ENCODE measurements around the gene ATP10A.

ATP10A gene

DNA sequence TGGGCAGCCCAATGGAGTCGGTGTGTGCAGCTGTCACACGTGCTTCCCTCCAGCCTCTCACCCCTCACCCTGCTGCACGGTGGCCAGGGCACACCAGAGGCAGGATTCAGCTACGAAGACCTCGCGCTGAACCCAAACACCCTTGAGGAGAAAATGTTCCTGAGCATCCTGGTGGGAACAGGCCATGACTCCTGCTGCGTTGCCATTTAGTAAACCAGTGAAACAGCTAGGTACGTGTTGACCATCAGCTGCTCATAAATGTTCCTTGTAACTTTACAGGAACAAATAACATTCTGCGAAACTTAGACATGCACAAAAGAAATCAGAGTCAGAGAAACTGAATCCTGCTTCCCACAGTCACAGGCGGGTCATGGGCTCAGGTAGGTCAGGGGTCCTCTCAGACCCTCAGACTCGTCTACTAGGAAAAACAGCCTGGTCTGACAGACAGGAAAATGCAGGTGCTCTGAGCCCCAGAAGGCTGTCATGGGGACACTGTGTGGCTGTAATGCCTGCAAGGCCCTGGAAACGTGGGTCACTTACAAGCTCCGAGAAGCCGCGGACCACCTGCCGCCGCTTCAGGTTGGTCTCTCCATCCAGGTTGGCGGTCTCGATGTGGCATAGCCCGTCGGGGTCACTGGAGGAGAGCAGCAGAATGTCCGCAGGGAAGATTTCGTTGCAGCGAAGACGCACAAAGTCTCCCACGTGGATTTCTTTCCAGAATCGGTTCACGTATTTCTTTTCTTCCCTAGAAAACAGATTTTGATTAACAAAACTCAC is 82.5 kb downstream of the ATP10A start:
- no CpG with 5 or more reads among the region's 28 CpGs for WGBS (ENCODE audit: extremely low coverage, insufficient coverage, insufficient read length)
- H4K8ac ChIP-seq (ENCODE audit: low read depth, low read length), result no peak overlapping the region

DNA sequence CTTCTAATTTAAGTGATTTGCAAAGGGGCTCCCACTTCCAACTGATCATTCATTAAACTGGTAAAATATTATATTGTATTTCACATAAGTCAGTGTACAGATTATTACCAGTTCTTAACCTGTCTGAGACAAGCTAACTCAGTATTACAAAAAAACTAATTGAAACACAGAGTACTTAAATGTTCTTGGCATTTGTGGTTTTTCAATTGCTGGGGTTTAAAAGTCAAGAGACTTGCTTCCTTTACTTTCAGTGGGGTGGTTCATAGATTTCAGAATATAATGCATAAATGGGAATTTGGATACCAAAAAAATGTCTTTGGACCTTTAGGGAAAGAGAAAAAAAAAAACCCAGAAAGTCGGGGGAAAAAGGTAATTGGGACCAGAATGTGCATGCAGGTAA is 85.0 kb downstream of the ATP10A start:
- no peak overlapping the region for H3K23ac ChIP-seq (ENCODE audit: low read length)
- H3K9me3 ChIP-seq (ENCODE audit: insufficient read depth, low read depth, low read length), result no peaks in the 10 kb centered on the region
- H4K8ac ChIP-seq (ENCODE audit: low read depth, low read length), result no peak overlapping the region
- no peak overlapping the region for H3K4me2 ChIP-seq (ENCODE audit: low read length)
- H3K27ac ChIP-seq (ENCODE audit: low read depth, low read length), result no peak overlapping the region
- no peaks in the 10 kb centered on the region for H3K79me2 ChIP-seq (ENCODE audit: control insufficient read depth, insufficient read depth, low read length, poor library complexity)
- H4K12ac ChIP-seq (ENCODE audit: low read depth, low read length), result no peak overlapping the region
- no peaks in the 10 kb centered on the region for H3K79me1 ChIP-seq (ENCODE audit: low read length)
- no CpG with 5 or more reads among the region's 1 CpG for WGBS (ENCODE audit: extremely low coverage, insufficient coverage, insufficient read length)
- no peak overlapping the region for H2AFZ ChIP-seq (ENCODE audit: insufficient read depth, low read length, poor library complexity)
- no peaks in the 10 kb centered on the region for H3K36me3 ChIP-seq (ENCODE audit: control insufficient read depth in 1 of 2, insufficient read depth in 2 of 2, low read length in 2 of 2)
- no peak overlapping the region for H2AK5ac ChIP-seq (ENCODE audit: low read length)
- H3K4ac ChIP-seq (ENCODE audit: low read depth, low read length), result no peak overlapping the region
- no peak overlapping the region for H2BK120ac ChIP-seq (ENCODE audit: insufficient read depth, low read length, poor library complexity)
- no peak overlapping the region for H3K4me3 ChIP-seq (ENCODE audit: low read depth, low read length)
- no peak overlapping the region for H2BK5ac ChIP-seq (ENCODE audit: low read depth, low read length, poor library complexity)
- no peak for DNase-seq
- H2BK12ac ChIP-seq (ENCODE audit: low read length), result no peak overlapping the region
- no peak overlapping the region for H3K14ac ChIP-seq (ENCODE audit: low read length)
- no peak overlapping the region for H4K91ac ChIP-seq (ENCODE audit: low read depth, low read length)
- no peaks in the 10 kb centered on the region for H3K27me3 ChIP-seq (ENCODE audit: insufficient read depth, low read length)
- no peak overlapping the region for H3K9ac ChIP-seq (ENCODE audit: low read length)
- H3K18ac ChIP-seq (ENCODE audit: low read length), result no peak overlapping the region
- no peaks in the 10 kb centered on the region for H3K4me1 ChIP-seq (ENCODE audit: control insufficient read depth in 1 of 2, insufficient read depth in 2 of 2, low read length in 2 of 2)

More for the DNA sequence above, 82.5 kb downstream of the ATP10A start:
- Histone ChIP-seq H4K12ac (ENCODE audit: low read depth, low read length) (no peak overlapping the region), H3K36me3 (ENCODE audit: control insufficient read depth in 1 of 2, insufficient read depth in 2 of 2, low read length in 2 of 2) (no peaks in the 10 kb centered on the region), H3K79me1 (ENCODE audit: low read length) (no peaks in the 10 kb centered on the region), H4K91ac (ENCODE audit: low read depth, low read length) (no peak overlapping the region), H2AFZ (ENCODE audit: insufficient read depth, low read length, poor library complexity) (no peak overlapping the region), H3K9me3 (ENCODE audit: insufficient read depth, low read depth, low read length) (no peaks in the 10 kb centered on the region), H3K4me3 (ENCODE audit: low read depth, low read length) (no peak overlapping the region), H3K14ac (ENCODE audit: low read length) (no peak overlapping the region), H3K23ac (ENCODE audit: low read length) (no peak overlapping the region), H3K4me2 (ENCODE audit: low read length) (no peak overlapping the region), H3K79me2 (ENCODE audit: control insufficient read depth, insufficient read depth, low read length, poor library complexity) (no peaks in the 10 kb centered on the region), H3K27ac (ENCODE audit: low read depth, low read length) (no peak overlapping the region), H3K18ac (ENCODE audit: low read length) (no peak overlapping the region), H2BK5ac (ENCODE audit: low read depth, low read length, poor library complexity) (no peak overlapping the region), H3K27me3 (ENCODE audit: insufficient read depth, low read length) (no peaks in the 10 kb centered on the region), H2BK12ac (ENCODE audit: low read length) (no peak overlapping the region), H3K4me1 (ENCODE audit: control insufficient read depth in 1 of 2, insufficient read depth in 2 of 2, low read length in 2 of 2) (no peaks in the 10 kb centered on the region), H3K4ac (ENCODE audit: low read depth, low read length) (no peak overlapping the region), H2BK120ac (ENCODE audit: insufficient read depth, low read length, poor library complexity) (no peak overlapping the region), H3K9ac (ENCODE audit: low read length) (no peak overlapping the region), H2AK5ac (ENCODE audit: low read length) (no peak overlapping the region)
- no peak for DNase-seq

DNA sequence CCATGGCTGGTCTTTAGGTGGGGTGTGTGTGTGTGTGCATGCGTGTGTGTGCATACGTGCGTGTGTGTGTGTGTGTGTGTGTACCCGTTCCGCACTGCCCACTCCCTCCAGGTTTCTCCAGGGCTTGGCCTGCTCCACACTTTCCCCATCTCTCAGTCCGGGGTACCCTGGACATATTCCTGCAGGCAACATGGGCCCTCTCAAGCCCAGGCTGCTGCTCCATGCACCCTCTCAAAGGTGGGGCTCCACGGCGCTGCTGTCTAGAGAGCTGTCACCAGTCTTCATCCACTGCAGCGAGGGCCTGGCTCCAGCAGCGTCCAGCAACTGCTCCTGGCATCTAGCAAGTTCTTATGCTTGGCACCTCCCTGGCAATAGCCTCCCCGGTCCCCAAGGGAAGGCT is 86.1 kb downstream of the ATP10A start:
- Histone ChIP-seq H4K91ac (ENCODE audit: low read depth, low read length) (no peak overlapping the region), H4K8ac (ENCODE audit: low read depth, low read length) (no peak overlapping the region), H3K9ac (ENCODE audit: low read length) (no peak overlapping the region), H3K79me1 (ENCODE audit: low read length) (no peaks in the 10 kb centered on the region), H3K9me3 (ENCODE audit: insufficient read depth, low read depth, low read length) (no peaks in the 10 kb centered on the region), H3K4me1 (ENCODE audit: control insufficient read depth in 1 of 2, insufficient read depth in 2 of 2, low read length in 2 of 2) (no peaks in the 10 kb centered on the region), H2AK5ac (ENCODE audit: low read length) (no peak overlapping the region), H3K23ac (ENCODE audit: low read length) (no peak overlapping the region), H3K4me2 (ENCODE audit: low read length) (no peak overlapping the region), H2BK12ac (ENCODE audit: low read length) (no peak overlapping the region), H3K36me3 (ENCODE audit: control insufficient read depth in 1 of 2, insufficient read depth in 2 of 2, low read length in 2 of 2) (no peaks in the 10 kb centered on the region), H2BK5ac (ENCODE audit: low read depth, low read length, poor library complexity) (no peak overlapping the region), H3K27me3 (ENCODE audit: insufficient read depth, low read length) (no peaks in the 10 kb centered on the region), H3K4ac (ENCODE audit: low read depth, low read length) (no peak overlapping the region), H2AFZ (ENCODE audit: insufficient read depth, low read length, poor library complexity) (no peak overlapping the region), H3K27ac (ENCODE audit: low read depth, low read length) (no peak overlapping the region), H3K4me3 (ENCODE audit: low read depth, low read length) (no peak overlapping the region), H2BK120ac (ENCODE audit: insufficient read depth, low read length, poor library complexity) (no peak overlapping the region), H3K79me2 (ENCODE audit: control insufficient read depth, insufficient read depth, low read length, poor library complexity) (no peaks in the 10 kb centered on the region), H3K14ac (ENCODE audit: low read length) (no peak overlapping the region), H3K18ac (ENCODE audit: low read length) (no peak overlapping the region), H4K12ac (ENCODE audit: low read depth, low read length) (no peak overlapping the region)
- DNase-seq, result no peak
- no CpG with 5 or more reads among the region's 11 CpGs for WGBS (ENCODE audit: extremely low coverage, insufficient coverage, insufficient read length)

DNA sequence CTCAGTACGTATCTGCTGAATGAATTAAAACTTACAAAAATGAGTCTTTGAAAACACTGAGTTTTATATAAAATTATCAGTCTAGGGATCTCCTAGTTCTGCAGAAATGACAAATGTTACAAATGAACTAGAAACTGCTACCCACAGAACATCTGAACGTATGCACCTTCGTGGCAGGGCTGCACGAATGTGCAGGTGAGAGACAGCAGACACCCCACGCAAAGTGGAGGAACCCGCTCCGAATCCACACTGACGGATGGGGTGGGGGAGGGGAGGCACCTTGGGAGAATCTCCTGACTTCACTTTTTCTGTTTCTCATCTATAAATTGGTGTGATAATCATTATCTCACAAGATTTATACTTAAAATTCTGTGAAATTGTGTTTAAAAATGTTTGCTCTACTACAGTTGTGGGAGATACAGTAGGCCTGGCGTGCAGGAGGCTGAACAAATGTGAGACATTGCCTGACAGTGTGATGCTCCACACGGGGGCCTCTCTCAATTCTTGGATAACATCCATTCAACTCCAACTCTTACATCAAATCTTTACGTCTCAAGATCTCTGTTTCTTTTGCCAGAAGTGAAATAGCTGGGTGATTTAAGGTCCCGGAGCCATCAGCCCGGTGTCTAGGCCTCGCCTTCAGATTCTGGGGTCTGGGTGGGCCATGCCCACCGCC is 86.9 kb downstream of the ATP10A start:
- no peak for DNase-seq
- H2AK5ac ChIP-seq (ENCODE audit: low read length), result no peak overlapping the region
- no peak overlapping the region for H2AFZ ChIP-seq (ENCODE audit: insufficient read depth, low read length, poor library complexity)
- H3K4ac ChIP-seq (ENCODE audit: low read depth, low read length), result no peak overlapping the region
- H2BK120ac ChIP-seq (ENCODE audit: insufficient read depth, low read length, poor library complexity), result no peak overlapping the region
- H2BK5ac ChIP-seq (ENCODE audit: low read depth, low read length, poor library complexity), result no peak overlapping the region
- H3K14ac ChIP-seq (ENCODE audit: low read length), result no peak overlapping the region
- no peaks in the 10 kb centered on the region for H3K79me2 ChIP-seq (ENCODE audit: control insufficient read depth, insufficient read depth, low read length, poor library complexity)
- H4K8ac ChIP-seq (ENCODE audit: low read depth, low read length), result no peak overlapping the region
- no peak overlapping the region for H3K4me2 ChIP-seq (ENCODE audit: low read length)
- H3K27ac ChIP-seq (ENCODE audit: low read depth, low read length), result no peak overlapping the region
- H4K12ac ChIP-seq (ENCODE audit: low read depth, low read length), result no peak overlapping the region
- H3K79me1 ChIP-seq (ENCODE audit: low read length), result no peaks in the 10 kb centered on the region
- H4K91ac ChIP-seq (ENCODE audit: low read depth, low read length), result no peak overlapping the region
- no peak overlapping the region for H3K23ac ChIP-seq (ENCODE audit: low read length)
- WGBS (ENCODE audit: extremely low coverage, insufficient coverage, insufficient read length), result no CpG with 5 or more reads among the region's 15 CpGs
- H3K4me1 ChIP-seq (ENCODE audit: control insufficient read depth in 1 of 2, insufficient read depth in 2 of 2, low read length in 2 of 2), result no peaks in the 10 kb centered on the region
- no peak overlapping the region for H3K9ac ChIP-seq (ENCODE audit: low read length)
- no peak overlapping the region for H3K4me3 ChIP-seq (ENCODE audit: low read depth, low read length)
- no peaks in the 10 kb centered on the region for H3K9me3 ChIP-seq (ENCODE audit: insufficient read depth, low read depth, low read length)
- H3K27me3 ChIP-seq (ENCODE audit: insufficient read depth, low read length), result no peaks in the 10 kb centered on the region
- H3K18ac ChIP-seq (ENCODE audit: low read length), result no peak overlapping the region
- no peak overlapping the region for H2BK12ac ChIP-seq (ENCODE audit: low read length)
- H3K36me3 ChIP-seq (ENCODE audit: control insufficient read depth in 1 of 2, insufficient read depth in 2 of 2, low read length in 2 of 2), result no peaks in the 10 kb centered on the region
